Measurements from ENCODE around the gene SREBF2. TPM values are rescaled to one million over a fixed set of nuclear protein-coding genes. Genes with fewer than 3 reads are reported as not detected.

Gene SREBF2
- total and polyA plus RNA-seq, 2 of the 13 experiments (the other 11 are each of a cell fraction or from before 2014, with no cell fraction given) = 53.8 to 72.6 TPM

- TF ChIP-seq, protein P1, sequence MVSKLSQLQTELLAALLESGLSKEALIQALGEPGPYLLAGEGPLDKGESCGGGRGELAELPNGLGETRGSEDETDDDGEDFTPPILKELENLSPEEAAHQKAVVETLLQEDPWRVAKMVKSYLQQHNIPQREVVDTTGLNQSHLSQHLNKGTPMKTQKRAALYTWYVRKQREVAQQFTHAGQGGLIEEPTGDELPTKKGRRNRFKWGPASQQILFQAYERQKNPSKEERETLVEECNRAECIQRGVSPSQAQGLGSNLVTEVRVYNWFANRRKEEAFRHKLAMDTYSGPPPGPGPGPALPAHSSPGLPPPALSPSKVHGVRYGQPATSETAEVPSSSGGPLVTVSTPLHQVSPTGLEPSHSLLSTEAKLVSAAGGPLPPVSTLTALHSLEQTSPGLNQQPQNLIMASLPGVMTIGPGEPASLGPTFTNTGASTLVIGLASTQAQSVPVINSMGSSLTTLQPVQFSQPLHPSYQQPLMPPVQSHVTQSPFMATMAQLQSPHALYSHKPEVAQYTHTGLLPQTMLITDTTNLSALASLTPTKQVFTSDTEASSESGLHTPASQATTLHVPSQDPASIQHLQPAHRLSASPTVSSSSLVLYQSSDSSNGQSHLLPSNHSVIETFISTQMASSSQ (IDR thresholded peaks at IDR 0.05; ENCODE audit: low read depth) = peak; percentile 31; the same call in 1 of the 2 replicates
- TF ChIP-seq, protein P1 (CRISPR knock-in tag; IDR thresholded peaks at IDR 0.05; ENCODE audit: borderline replicate concordance) = peak; percentile 85; the same call in 1 of the 2 replicates
- TF ChIP-seq YY1 (IDR thresholded peaks at IDR 0.05; ENCODE audit: insufficient read depth, insufficient replicate concordance, low read depth, low read length) (peak; percentile 96), SOX5 (CRISPR knock-in tag; IDR thresholded peaks at IDR 0.05; ENCODE audit: borderline replicate concordance) (peak; percentile 20; the same call in 1 of the 2 replicates), HOXA7 (CRISPR knock-in tag; IDR thresholded peaks at IDR 0.05) (no peak), ZNF564 (CRISPR knock-in tag; IDR thresholded peaks at IDR 0.05) (0 out of 2 replicates have a peak, but pooled peaks have one; percentile 56), ZNF761 (CRISPR knock-in tag; conservative IDR thresholded peaks at IDR 0.05) (no peak; the same call in 1 of the 2 replicates), SMAD1 (CRISPR knock-in tag; IDR thresholded peaks at IDR 0.05; ENCODE audit: borderline replicate concordance, low read depth) (0 out of 2 replicates have a peak, but pooled peaks have one; percentile 80), FLYWCH1 (CRISPR knock-in tag; IDR thresholded peaks at IDR 0.05) (no peak), JUND (CRISPR knock-in tag; IDR thresholded peaks at IDR 0.05) (peak; percentile 96), JARID2 (CRISPR knock-in tag; IDR thresholded peaks at IDR 0.05; ENCODE audit: insufficient replicate concordance) (no peak), SATB2 (CRISPR knock-in tag; IDR thresholded peaks at IDR 0.05) (no peak), GTF2F1 (IDR thresholded peaks at IDR 0.05; ENCODE audit: low read length) (0 out of 2 replicates have a peak, but pooled peaks have one; percentile 58), ZNF513 (CRISPR knock-in tag; conservative IDR thresholded peaks at IDR 0.05) (no peak)
- TF ChIP-seq, protein P2, sequence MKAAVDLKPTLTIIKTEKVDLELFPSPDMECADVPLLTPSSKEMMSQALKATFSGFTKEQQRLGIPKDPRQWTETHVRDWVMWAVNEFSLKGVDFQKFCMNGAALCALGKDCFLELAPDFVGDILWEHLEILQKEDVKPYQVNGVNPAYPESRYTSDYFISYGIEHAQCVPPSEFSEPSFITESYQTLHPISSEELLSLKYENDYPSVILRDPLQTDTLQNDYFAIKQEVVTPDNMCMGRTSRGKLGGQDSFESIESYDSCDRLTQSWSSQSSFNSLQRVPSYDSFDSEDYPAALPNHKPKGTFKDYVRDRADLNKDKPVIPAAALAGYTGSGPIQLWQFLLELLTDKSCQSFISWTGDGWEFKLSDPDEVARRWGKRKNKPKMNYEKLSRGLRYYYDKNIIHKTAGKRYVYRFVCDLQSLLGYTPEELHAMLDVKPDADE (CRISPR knock-in tag; IDR thresholded peaks at IDR 0.05) = no peak
- TF ChIP-seq, protein P3, sequence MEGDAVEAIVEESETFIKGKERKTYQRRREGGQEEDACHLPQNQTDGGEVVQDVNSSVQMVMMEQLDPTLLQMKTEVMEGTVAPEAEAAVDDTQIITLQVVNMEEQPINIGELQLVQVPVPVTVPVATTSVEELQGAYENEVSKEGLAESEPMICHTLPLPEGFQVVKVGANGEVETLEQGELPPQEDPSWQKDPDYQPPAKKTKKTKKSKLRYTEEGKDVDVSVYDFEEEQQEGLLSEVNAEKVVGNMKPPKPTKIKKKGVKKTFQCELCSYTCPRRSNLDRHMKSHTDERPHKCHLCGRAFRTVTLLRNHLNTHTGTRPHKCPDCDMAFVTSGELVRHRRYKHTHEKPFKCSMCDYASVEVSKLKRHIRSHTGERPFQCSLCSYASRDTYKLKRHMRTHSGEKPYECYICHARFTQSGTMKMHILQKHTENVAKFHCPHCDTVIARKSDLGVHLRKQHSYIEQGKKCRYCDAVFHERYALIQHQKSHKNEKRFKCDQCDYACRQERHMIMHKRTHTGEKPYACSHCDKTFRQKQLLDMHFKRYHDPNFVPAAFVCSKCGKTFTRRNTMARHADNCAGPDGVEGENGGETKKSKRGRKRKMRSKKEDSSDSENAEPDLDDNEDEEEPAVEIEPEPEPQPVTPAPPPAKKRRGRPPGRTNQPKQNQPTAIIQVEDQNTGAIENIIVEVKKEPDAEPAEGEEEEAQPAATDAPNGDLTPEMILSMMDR (CRISPR knock-in tag; IDR thresholded peaks at IDR 0.05) = peak; percentile 36; the same call in 1 of the 2 replicates
These were observed at the start of gene SREBF2 (continued) for GRCh38 chr22:41832553-41833368.

All from HepG2 (cell line).